Stomach (tissue), 9 donors: ENCODE results near the gene VSTM2L. TPM values are rescaled to one million over a fixed set of nuclear protein-coding genes. Genes with fewer than 3 reads are reported as not detected.

Experiments used
- DNase-seq, 2 donors: peaks; one replicate each; pipeline versions ENCODE4 v3.0.0 to v3.0.0-alpha.2; 2013 to 2019
- H3K27ac ChIP-seq, 5 donors: fragments of 200-600 bp in 4 of 5; sonication (generic) in 4 of 5; one replicate each; pipeline ENCODE4 v1.5.1; 2013 to 2019; ENCODE audit warnings: mild to moderate bottlenecking in 1 of 5, moderate library complexity in 1 of 5
- H3K27me3 ChIP-seq, 3 donors: fragments of 200-600 bp; sonication (generic); one replicate each; pipeline ENCODE4 v1.5.1; 2017 to 2019; ENCODE audit warnings: mixed run types in 1 of 3
- H3K36me3 ChIP-seq, 4 donors: fragments of 200-600 bp; sonication (generic); 1 replicate in 3 of 4; 2 replicates in 1 of 4; pipeline ENCODE4 v1.5.1; 2016 to 2019
- H3K4me1 ChIP-seq, 4 donors: fragments of 200-600 bp; sonication (generic); one replicate each; pipeline ENCODE4 v1.5.1; 2016 to 2019
- H3K4me3 ChIP-seq, 4 donors: fragments of 200-600 bp; sonication (generic) in 3 of 4; one replicate each; pipeline ENCODE4 v1.5.1; 2016 to 2019; ENCODE audit warnings: mild to moderate bottlenecking in 1 of 4
- H3K9me3 ChIP-seq, 4 donors: fragments of 200-600 bp; sonication (generic); one replicate each; pipeline ENCODE4 v1.5.1; 2016 to 2019
- EP300 ChIP-seq: sonication (generic); formaldehyde crosslinking; IDR thresholded peaks from one replicate; pipeline ENCODE4 v1.6.1; 2017; ENCODE audit warnings: antibody characterized with exemption
- POLR2A ChIP-seq, 4 donors: fragments of 450-650 bp; IDR thresholded peaks; one replicate each; pipeline ENCODE4 v1.6.1; 2016; ENCODE audit warnings: antibody characterized with exemption in 4 of 4, control low read depth in 2 of 4, mild to moderate bottlenecking in 1 of 4, moderate library complexity in 1 of 4
- POLR2AphosphoS5 ChIP-seq, 3 donors: sonication (generic); formaldehyde crosslinking; IDR thresholded peaks; one replicate each; pipeline ENCODE4 v1.6.1; 2016; ENCODE audit warnings: antibody characterized with exemption in 3 of 3
- WGBS, 5 donors: extraction: QIAGEN DNeasy Blood & Tissue Kit in 3 of 5; methylation state at CpG; one replicate each; pipeline versions ENCODE4 v1.1.5 to v1.1.7; 2013 to 2018; 5-methylcytosine and 5-hydroxymethylcytosine counted together
- intact Hi-C: fragments of 100-400 bp; cut with DNase I; formaldehyde crosslinking; loops from one replicate; pipeline ENCODE4 v1.15.1; 2023; ENCODE audit warnings: low total_unique reads
- polyA plus RNA-seq, 3 donors: library from polyadenylated mRNA; stranded (reverse); fragments of 200-250 nt; gene quantifications; one replicate each; pipeline ENCODE4 v1.2.3, GENCODE V29; 2013
- total RNA-seq, 5 donors: library from RNA; depleted of rRNA; stranded (reverse); fragments of >200 nt; gene quantifications; one replicate each; pipeline versions ENCODE4 v1.1.0 to v1.2.3, GENCODE V29; 2014 to 2016
- TF ChIP-seq, protein P1 (sequence below), 7 experiments: fragments of 450-650 bp in 4 of 7; fragments of 200-600 bp in 3 of 7; sonication (generic) in 3 of 7; IDR thresholded peaks; one replicate each; pipeline ENCODE4 v1.5.1; 2016 to 2019; ENCODE audit warnings: antibody characterized with exemption in 7 of 7, control low read depth in 2 of 7, mild to moderate bottlenecking in 1 of 7
- donor health status: healthy with polysubstance abuse.
- donor health status: Bipolar disorder and iron deficiency.
- donor health status: healthy.

Gene VSTM2L
- total and polyA plus RNA-seq, 8 donors = 1.1 to 18.3 (median 3.4) TPM; not detected in 2

DNA sequence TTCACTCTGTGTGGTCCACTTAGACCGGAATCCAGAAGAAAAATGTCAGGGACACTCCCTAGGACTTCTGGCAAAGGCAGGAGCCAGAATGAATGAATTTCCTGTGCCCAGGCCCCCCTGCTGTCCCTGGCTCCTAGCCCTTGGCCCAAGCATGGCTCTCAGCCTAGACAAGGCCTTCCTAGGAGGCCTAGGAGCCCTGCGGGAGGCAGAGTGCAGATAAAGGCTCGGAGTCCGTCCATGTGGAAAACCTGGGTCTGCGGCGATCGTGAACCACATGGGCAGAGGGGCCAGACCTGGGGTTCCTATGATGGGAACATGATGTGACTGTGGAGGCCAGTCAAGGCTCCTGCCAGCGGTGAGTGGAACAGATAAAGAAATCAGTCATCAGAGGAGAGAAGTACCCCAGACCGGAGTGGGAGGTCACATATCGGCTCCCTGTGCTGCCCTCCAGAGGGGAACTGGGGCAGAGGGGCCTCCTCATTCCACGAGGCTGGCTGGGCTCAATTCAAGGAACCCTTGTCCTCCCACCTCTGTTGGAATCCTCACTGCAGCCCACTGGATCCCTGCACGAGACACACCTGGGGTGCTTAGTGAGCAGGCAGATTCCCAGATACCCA lies 5.9 kb upstream of the VSTM2L start:
- intact Hi-C loops = no loop called here
- TF ChIP-seq POLR2AphosphoS5 (IDR thresholded peaks at IDR 0.05) (no peak), POLR2A (IDR thresholded peaks at IDR 0.05) (no peak), EP300 (no peak)
- TF ChIP-seq, protein P1, sequence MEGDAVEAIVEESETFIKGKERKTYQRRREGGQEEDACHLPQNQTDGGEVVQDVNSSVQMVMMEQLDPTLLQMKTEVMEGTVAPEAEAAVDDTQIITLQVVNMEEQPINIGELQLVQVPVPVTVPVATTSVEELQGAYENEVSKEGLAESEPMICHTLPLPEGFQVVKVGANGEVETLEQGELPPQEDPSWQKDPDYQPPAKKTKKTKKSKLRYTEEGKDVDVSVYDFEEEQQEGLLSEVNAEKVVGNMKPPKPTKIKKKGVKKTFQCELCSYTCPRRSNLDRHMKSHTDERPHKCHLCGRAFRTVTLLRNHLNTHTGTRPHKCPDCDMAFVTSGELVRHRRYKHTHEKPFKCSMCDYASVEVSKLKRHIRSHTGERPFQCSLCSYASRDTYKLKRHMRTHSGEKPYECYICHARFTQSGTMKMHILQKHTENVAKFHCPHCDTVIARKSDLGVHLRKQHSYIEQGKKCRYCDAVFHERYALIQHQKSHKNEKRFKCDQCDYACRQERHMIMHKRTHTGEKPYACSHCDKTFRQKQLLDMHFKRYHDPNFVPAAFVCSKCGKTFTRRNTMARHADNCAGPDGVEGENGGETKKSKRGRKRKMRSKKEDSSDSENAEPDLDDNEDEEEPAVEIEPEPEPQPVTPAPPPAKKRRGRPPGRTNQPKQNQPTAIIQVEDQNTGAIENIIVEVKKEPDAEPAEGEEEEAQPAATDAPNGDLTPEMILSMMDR (IDR thresholded peaks at IDR 0.05) = no peak
- Histone ChIP-seq H3K4me1 (peaks cover 0 to 4% (median 2%) of the 10 kb centered on the region in 4 donors), H3K9me3 (no peaks in the 10 kb centered on the region), H3K4me3 (no peak overlapping the region), H3K27me3 (peaks cover 0 to 37% (median 15%) of the 10 kb centered on the region in 3 donors), H3K36me3 (no peaks in the 10 kb centered on the region), H3K27ac (no peak overlapping the region)
- no peak for DNase-seq
- WGBS, 5 donors = 59 to 72% (median 65%) methylated on average over 10 to 12 of the region's 12 CpGs

DNA sequence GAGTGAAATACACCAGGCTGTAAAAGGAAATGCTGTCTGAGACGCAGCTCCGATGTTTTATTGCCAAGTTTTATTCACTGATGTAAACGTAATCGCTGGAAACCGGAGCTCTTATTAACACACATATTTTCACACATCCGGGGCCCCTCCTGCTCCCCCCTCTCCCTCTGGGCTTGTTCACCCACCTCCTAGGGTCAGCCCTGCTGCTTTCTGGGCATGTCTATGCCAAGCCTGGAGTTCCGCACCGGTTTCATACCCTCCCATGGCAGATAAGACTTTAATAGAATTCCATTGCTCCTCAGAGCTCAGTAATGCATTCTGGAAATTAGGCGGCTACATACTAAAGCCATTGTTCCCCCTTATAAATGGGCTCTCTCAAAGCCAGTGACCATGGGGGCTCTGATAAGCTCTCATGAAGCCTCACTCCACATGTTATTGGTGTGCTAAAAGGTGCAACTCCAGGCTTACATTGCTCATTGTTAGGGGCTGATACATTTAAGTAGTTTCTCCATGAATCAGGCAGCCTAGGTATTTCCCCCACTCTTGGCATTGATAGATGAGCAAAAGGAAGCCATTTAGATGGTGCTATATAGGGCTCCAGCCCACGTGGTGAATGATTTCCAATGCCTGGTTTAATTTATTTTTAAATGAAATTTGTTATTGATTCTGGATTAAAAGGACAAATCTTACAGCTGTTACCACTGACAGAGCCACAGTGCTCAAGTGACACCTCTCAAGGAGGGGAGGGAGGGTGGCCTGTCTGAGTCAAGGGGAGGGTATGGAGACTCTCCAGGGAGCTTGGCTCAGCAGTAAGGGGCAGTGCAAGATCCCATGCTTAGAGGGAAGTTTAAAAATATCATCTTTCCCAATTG lies 4.5 kb upstream of the VSTM2L start:
- Histone ChIP-seq H3K36me3 (no peaks in the 10 kb centered on the region), H3K9me3 (no peaks in the 10 kb centered on the region), H3K4me3 (no peak overlapping the region), H3K4me1 (peaks cover 11 to 19% (median 15%) of the 10 kb centered on the region in 4 donors), H3K27me3 (peaks cover 0 to 51% (median 30%) of the 10 kb centered on the region in 3 donors), H3K27ac (no peak overlapping the region)
- no peak for TF ChIP-seq EP300
- TF ChIP-seq, protein P1 (IDR thresholded peaks at IDR 0.05) = no peak
- no peak for TF ChIP-seq POLR2AphosphoS5 (IDR thresholded peaks at IDR 0.05)
- no peak for TF ChIP-seq POLR2A (IDR thresholded peaks at IDR 0.05)
- 48 to 61% (median 54%) methylated on average over 10 of the region's 10 CpGs for WGBS, 5 donors
- intact Hi-C loops = no loop called here
- no peak for DNase-seq

DNA sequence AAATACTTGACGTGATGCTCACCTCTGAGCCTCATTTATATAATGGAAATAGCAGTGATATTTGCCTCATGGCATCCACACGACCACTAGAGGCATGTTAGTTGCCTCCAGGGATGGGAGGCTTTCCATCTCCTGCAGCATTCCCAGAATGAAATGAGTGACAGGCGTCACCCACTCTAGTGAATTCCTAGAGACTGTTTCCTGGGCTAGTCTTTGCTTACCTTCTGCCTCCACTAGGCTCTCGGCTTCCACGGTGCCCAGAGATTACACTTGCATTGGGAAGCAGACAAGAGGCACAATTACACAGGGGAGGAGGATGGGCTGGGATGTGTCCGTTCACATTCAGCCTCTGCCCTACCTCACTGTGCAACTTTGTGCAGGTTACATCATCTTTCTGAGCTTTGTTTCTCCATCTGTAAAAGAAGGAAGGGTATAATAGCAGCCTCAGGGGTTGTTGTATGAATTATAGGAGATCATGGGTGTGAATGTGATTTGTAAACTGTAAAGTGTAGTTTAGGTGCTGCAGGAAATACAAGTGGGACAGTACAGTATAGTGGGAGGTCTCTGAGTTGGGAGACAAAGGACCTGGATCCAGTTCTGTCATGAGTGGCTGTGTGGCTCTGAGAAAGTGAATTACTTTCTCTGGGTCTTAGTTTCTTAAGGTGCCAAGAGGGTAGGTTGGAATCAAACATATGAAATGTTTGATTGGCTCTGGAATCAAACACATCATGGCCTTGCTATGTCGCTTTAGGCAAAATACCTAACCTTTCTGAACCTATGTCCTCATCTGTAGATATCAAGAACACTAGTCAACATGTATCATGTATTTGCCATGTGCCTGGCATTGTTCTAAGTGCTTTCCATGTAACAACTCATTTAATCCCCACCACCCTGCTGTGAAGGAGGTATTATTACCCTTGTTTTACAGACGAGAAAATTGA lies 3.6 kb upstream of the VSTM2L start:
- TF ChIP-seq EP300 = no peak
- TF ChIP-seq POLR2A (IDR thresholded peaks at IDR 0.05) = no peak
- no peak for TF ChIP-seq POLR2AphosphoS5 (IDR thresholded peaks at IDR 0.05)
- TF ChIP-seq, protein P1 (IDR thresholded peaks at IDR 0.05) = no peak
- H3K4me3 ChIP-seq = no peak overlapping the region
- no peaks in the 10 kb centered on the region for H3K36me3 ChIP-seq
- peaks cover 0 to 60% (median 39%) of the 10 kb centered on the region in 3 donors for H3K27me3 ChIP-seq
- no peak overlapping the region for H3K27ac ChIP-seq
- peaks cover 11 to 22% (median 16%) of the 10 kb centered on the region in 4 donors for H3K4me1 ChIP-seq
- no peaks in the 10 kb centered on the region for H3K9me3 ChIP-seq
- intact Hi-C loops = loop anchor here (10.0 kb wide), 1 partner anchor 95 kb away; no protein-coding TSS in a partner anchor
- WGBS, 5 donors = 56 to 63% (median 60%) methylated on average over 8 of the region's 8 CpGs
- DNase-seq = no peak

DNA sequence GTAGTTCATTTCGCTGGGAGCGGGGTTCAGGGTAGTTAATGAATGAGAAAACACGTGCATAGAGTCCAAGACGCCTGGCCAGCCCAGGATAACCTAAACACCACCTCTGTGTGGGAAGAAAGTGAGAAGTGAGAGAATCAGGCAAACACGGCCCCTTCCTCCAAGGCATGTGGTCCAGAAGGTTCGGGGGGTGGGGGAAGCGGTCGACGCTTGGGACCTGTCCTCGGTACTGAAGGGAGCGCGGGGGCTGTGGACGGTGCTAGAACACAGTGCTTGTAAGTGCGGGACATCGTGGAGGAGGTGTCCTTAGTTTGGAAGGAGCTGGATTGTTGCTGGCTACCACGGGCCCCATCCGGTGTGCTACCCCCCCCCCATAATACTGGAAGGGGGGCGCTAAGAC lies 1.7 kb upstream of the VSTM2L start:
- WGBS, 5 donors = 17 to 31% (median 24%) methylated on average over 18 of the region's 18 CpGs

More for the DNA sequence above, 1.7 kb upstream of the VSTM2L start:
- intact Hi-C loops = loop anchor here (10.0 kb wide), 1 partner anchor 94 kb away; no protein-coding TSS in a partner anchor
- Histone ChIP-seq H3K27me3 (peaks cover 0 to 79% (median 43%) of the 10 kb centered on the region in 3 donors), H3K4me1 (peaks cover 11 to 22% (median 16%) of the 10 kb centered on the region in 4 donors), H3K9me3 (no peaks in the 10 kb centered on the region), H3K4me3 (no peak overlapping the region), H3K27ac (no peak overlapping the region), H3K36me3 (no peaks in the 10 kb centered on the region)
- no peak for DNase-seq
- TF ChIP-seq, protein P1 (IDR thresholded peaks at IDR 0.05) = no peak
- no peak for TF ChIP-seq POLR2A (IDR thresholded peaks at IDR 0.05)
- TF ChIP-seq EP300 = no peak
- TF ChIP-seq POLR2AphosphoS5 (IDR thresholded peaks at IDR 0.05) = no peak
